Neural cell (in vitro differentiated cells): Measurements from ENCODE around the gene EPAS1. TPM values are rescaled to one million over a fixed set of nuclear protein-coding genes. Genes with fewer than 3 reads are reported as not detected.

Source experiments
- H2AFZ ChIP-seq: fragments of 200-600, 300-800 bp; sonication (generic), shearing (Covaris generic); 2 replicates; pipeline ENCODE4 v1.6.0; 2014; ENCODE audit warnings: low read depth, mild to moderate bottlenecking, antibody characterized with exemption, low read length, moderate library complexity
- H3F3A ChIP-seq: fragments of 200-600 bp; shearing (Covaris generic); 2 replicates; pipeline ENCODE4 v1.6.1; 2016; ENCODE audit warnings: mild to moderate bottlenecking, moderate library complexity, mixed read lengths, antibody characterized with exemption, low read length; ENCODE audit not compliant: insufficient read depth, poor library complexity, severe bottlenecking
- H3K27ac ChIP-seq: fragments of 200-600, 300-800 bp; sonication (generic), shearing (Covaris generic); 2 replicates; pipeline ENCODE4 v1.5.1; 2014; ENCODE audit warnings: mild to moderate bottlenecking, low read length, moderate library complexity
- H3K27me3 ChIP-seq: fragments of 300-800, 200-600 bp; sonication (generic), shearing (Covaris generic); 2 replicates; pipeline ENCODE4 v1.6.0; 2014; ENCODE audit warnings: mild to moderate bottlenecking, low read depth, low read length, moderate library complexity; ENCODE audit not compliant: insufficient read depth
- H3K36me3 ChIP-seq: fragments of 300-800, 200-600 bp; sonication (generic), shearing (Covaris generic); 2 replicates; pipeline ENCODE4 v1.5.1; 2014; ENCODE audit warnings: mild to moderate bottlenecking, antibody characterized with exemption, low read length, moderate library complexity; ENCODE audit not compliant: insufficient read depth
- H3K4me2 ChIP-seq: fragments of 300-800, 200-600 bp; sonication (generic), shearing (Covaris generic); 2 replicates; pipeline ENCODE4 v1.6.0; 2014; ENCODE audit warnings: mild to moderate bottlenecking, low read length
- H3K4me3 ChIP-seq: fragments of 300-800, 200-600 bp; sonication (generic), shearing (Covaris generic); 2 replicates; pipeline ENCODE4 v1.5.1; 2014; ENCODE audit warnings: mild to moderate bottlenecking, low read length, moderate library complexity
- H3K79me2 ChIP-seq: fragments of 200-600 bp; shearing (Covaris generic); replicated peaks from 2 replicates; pipeline ENCODE4 v1.6.0; 2014; ENCODE audit warnings: mild to moderate bottlenecking, low read length, moderate library complexity; ENCODE audit not compliant: insufficient read depth
- H3K9ac ChIP-seq: fragments of 300-800, 200-600 bp; sonication (generic), shearing (Covaris generic); 2 replicates; pipeline ENCODE4 v1.6.1; 2016; ENCODE audit warnings: mild to moderate bottlenecking, low read length, mixed read lengths
- H3K9me2 ChIP-seq: fragments of 200-600 bp; shearing (Covaris generic); 2 replicates; pipeline ENCODE4 v1.6.1; 2016; ENCODE audit warnings: mild to moderate bottlenecking, low read length, mixed read lengths; ENCODE audit not compliant: insufficient read depth
- H3K9me3 ChIP-seq: fragments of 200-600, 300-800 bp; sonication (generic), shearing (Covaris generic); 2 replicates; pipeline ENCODE4 v1.6.1; 2016; ENCODE audit warnings: mild to moderate bottlenecking, mixed run types, low read length, moderate library complexity, mixed read lengths
- H4K20me1 ChIP-seq: fragments of 200-600 bp; shearing (Covaris generic); 2 replicates; pipeline ENCODE4 v1.6.1; 2016; ENCODE audit warnings: mild to moderate bottlenecking, mixed run types; ENCODE audit not compliant: insufficient read depth
- CTCF ChIP-seq: fragments of 450-650 bp; IDR thresholded peaks from 2 replicates; pipeline ENCODE4 v1.5.1; 2014; ENCODE audit warnings: antibody characterized with exemption, mild to moderate bottlenecking, moderate library complexity; ENCODE audit not compliant: poor library complexity, severe bottlenecking
- EZH2 ChIP-seq: fragments of 200-600, 300-800 bp; shearing (Covaris generic), sonication (generic); IDR thresholded peaks from 2 replicates; pipeline ENCODE4 v1.6.1; 2014; ENCODE audit warnings: antibody characterized with exemption, low read length, borderline replicate concordance, mild to moderate bottlenecking; ENCODE audit not compliant: insufficient read depth, poor library complexity, severe bottlenecking
- MXI1 ChIP-seq: fragments of 450-650 bp; conservative IDR thresholded peaks from 2 replicates; pipeline ENCODE4 v1.6.1; 2014; ENCODE audit warnings: antibody characterized with exemption, mild to moderate bottlenecking; ENCODE audit not compliant: poor library complexity, severe bottlenecking
- POLR2AphosphoS5 ChIP-seq: IDR thresholded peaks from 2 replicates; pipeline ENCODE4 v1.6.1; 2012
- RAD21 ChIP-seq: fragments of 450-650 bp; conservative IDR thresholded peaks from 2 replicates; pipeline ENCODE4 v1.6.1; 2014; ENCODE audit warnings: antibody characterized with exemption, mild to moderate bottlenecking, moderate library complexity
- REST ChIP-seq: IDR thresholded peaks from 2 replicates; pipeline ENCODE4 v1.6.1; 2012; ENCODE audit warnings: borderline replicate concordance
- SMC3 ChIP-seq: fragments of 450-650 bp; conservative IDR thresholded peaks from 2 replicates; pipeline ENCODE4 v1.6.1; 2014; ENCODE audit warnings: antibody characterized with exemption, mild to moderate bottlenecking, moderate library complexity; ENCODE audit not compliant: poor library complexity
- TAF1 ChIP-seq: IDR thresholded peaks from 2 replicates; pipeline ENCODE4 v1.6.1; 2012; ENCODE audit warnings: low read depth
- polyA plus RNA-seq: library from polyadenylated mRNA; depleted of rRNA; stranded (reverse); fragments of >200 nt; gene quantifications from 2 replicates; pipeline ENCODE4 v1.2.3, GENCODE V29; 2014

EPAS1 gene
- polyA plus RNA-seq, 1 donor from 2014 or later = not detected

- H3K36me3 ChIP-seq = no peaks in the 10 kb centered on the region
- no peaks in the 10 kb centered on the region for H3K27me3 ChIP-seq
- H3K4me3 ChIP-seq = no peak overlapping the region
- TF ChIP-seq POLR2AphosphoS5 (no peak), TAF1 (no peak), REST (no peak), RAD21 (no peak), SMC3 (no peak), CTCF (no peak), MXI1 (no peak)
- H3K9me3 ChIP-seq = no peaks in the 10 kb centered on the region
- H4K20me1 ChIP-seq = no peaks in the 10 kb centered on the region
- no peak overlapping the region for H2AFZ ChIP-seq
- no peaks in the 10 kb centered on the region for H3K9me2 ChIP-seq
- no peak overlapping the region for H3K27ac ChIP-seq
- no peak overlapping the region for H3K9ac ChIP-seq
- no peak overlapping the region for H3K4me2 ChIP-seq
- no peaks in the 10 kb centered on the region for H3K79me2 ChIP-seq
- H3F3A ChIP-seq = no peaks in the 10 kb centered on the region
These were observed 112.5 kb downstream of the EPAS1 start for GRCh38 chr2:46409756-46410155.

- Histone ChIP-seq H3K27me3 (no peaks in the 10 kb centered on the region), H2AFZ (no peak overlapping the region), H3K9me3 (no peaks in the 10 kb centered on the region), H3K4me2 (no peak overlapping the region), H3K27ac (no peak overlapping the region), H3K9ac (no peak overlapping the region), H3K9me2 (no peaks in the 10 kb centered on the region), H3K79me2 (no peaks in the 10 kb centered on the region), H3K36me3 (no peaks in the 10 kb centered on the region), H3F3A (no peaks in the 10 kb centered on the region), H3K4me3 (no peak overlapping the region), H4K20me1 (no peaks in the 10 kb centered on the region)
- no peak for TF ChIP-seq MXI1
- no peak for TF ChIP-seq POLR2AphosphoS5
These were observed 113.4 kb downstream of the EPAS1 start for GRCh38 chr2:46410273-46411244.

GRCh38 chr2:46411245-46411641 lies 114.0 kb downstream of the EPAS1 start:
- no peaks in the 10 kb centered on the region for H3F3A ChIP-seq
- no peak overlapping the region for H3K4me3 ChIP-seq

More at GRCh38 chr2:46411245-46411641, 114.0 kb downstream of the EPAS1 start:
- H3K27ac ChIP-seq = no peak overlapping the region
- no peaks in the 10 kb centered on the region for H3K36me3 ChIP-seq
- H4K20me1 ChIP-seq = no peaks in the 10 kb centered on the region
- H2AFZ ChIP-seq = no peak overlapping the region
- no peak overlapping the region for H3K4me2 ChIP-seq
- H3K9me2 ChIP-seq = no peaks in the 10 kb centered on the region
- H3K79me2 ChIP-seq = no peaks in the 10 kb centered on the region
- no peak overlapping the region for H3K9ac ChIP-seq
- H3K9me3 ChIP-seq = no peaks in the 10 kb centered on the region
- TF ChIP-seq EZH2 (no peak), RAD21 (no peak), CTCF (no peak), TAF1 (no peak)
- no peaks in the 10 kb centered on the region for H3K27me3 ChIP-seq
